Measurements from ENCODE around the gene ALOX12B.
A peak's percentile ranks its signal among the peaks of the same experiment; 100 is the strongest.

ALOX12B gene

GRCh38 chr17:8041249-8041928 lies 46.1 kb downstream of the ALOX12B start:
- H3K27ac ChIP-seq (ENCODE audit: low read depth, low read length): no peak overlapping the region
- no peak overlapping the region for H3K4me2 ChIP-seq (ENCODE audit: low read length)
- H2BK5ac ChIP-seq (ENCODE audit: low read depth, low read length, poor library complexity): no peak overlapping the region
- no peaks in the 10 kb centered on the region for H3K36me3 ChIP-seq (ENCODE audit: control insufficient read depth in 1 of 2, insufficient read depth in 2 of 2, low read length in 2 of 2)
- no peak overlapping the region for H4K12ac ChIP-seq (ENCODE audit: low read depth, low read length)
- H3K23ac ChIP-seq (ENCODE audit: low read length): no peak overlapping the region
- no peak overlapping the region for H4K8ac ChIP-seq (ENCODE audit: low read depth, low read length)
- H2BK12ac ChIP-seq (ENCODE audit: low read length): no peak overlapping the region
- WGBS (ENCODE audit: extremely low coverage, insufficient coverage, insufficient read length): no CpG with 5 or more reads among the region's 8 CpGs
- peaks cover 3% of the 10 kb centered on the region for H3K9me3 ChIP-seq (ENCODE audit: insufficient read depth, low read depth, low read length)
- DNase-seq: peak; percentile 41 to 72
- no peak overlapping the region for H3K14ac ChIP-seq (ENCODE audit: low read length)
- no peak overlapping the region for H2BK120ac ChIP-seq (ENCODE audit: insufficient read depth, low read length, poor library complexity)
- H2AK5ac ChIP-seq (ENCODE audit: low read length): no peak overlapping the region
- no peak overlapping the region for H3K4ac ChIP-seq (ENCODE audit: low read depth, low read length)
- peaks cover 4% of the 10 kb centered on the region for H3K27me3 ChIP-seq (ENCODE audit: insufficient read depth, low read length)
- no peak overlapping the region for H2AFZ ChIP-seq (ENCODE audit: insufficient read depth, low read length, poor library complexity)
- no peaks in the 10 kb centered on the region for H3K4me1 ChIP-seq (ENCODE audit: control insufficient read depth in 1 of 2, insufficient read depth in 2 of 2, low read length in 2 of 2)
- no peak overlapping the region for H3K4me3 ChIP-seq (ENCODE audit: low read depth, low read length)
- no peak overlapping the region for H3K18ac ChIP-seq (ENCODE audit: low read length)
- no peak overlapping the region for H4K91ac ChIP-seq (ENCODE audit: low read depth, low read length)
- H3K79me1 ChIP-seq (ENCODE audit: low read length): no peaks in the 10 kb centered on the region
- no peak overlapping the region for H3K9ac ChIP-seq (ENCODE audit: low read length)
- H3K79me2 ChIP-seq (ENCODE audit: control insufficient read depth, insufficient read depth, low read length, poor library complexity): no peaks in the 10 kb centered on the region

- Histone ChIP-seq H4K12ac (ENCODE audit: low read depth, low read length) (no peak overlapping the region), H3K79me2 (ENCODE audit: control insufficient read depth, insufficient read depth, low read length, poor library complexity) (no peaks in the 10 kb centered on the region), H2BK12ac (ENCODE audit: low read length) (no peak overlapping the region), H3K4me1 (ENCODE audit: control insufficient read depth in 1 of 2, insufficient read depth in 2 of 2, low read length in 2 of 2) (no peaks in the 10 kb centered on the region), H3K18ac (ENCODE audit: low read length) (no peak overlapping the region), H3K27me3 (ENCODE audit: insufficient read depth, low read length) (peaks cover 4% of the 10 kb centered on the region), H3K23ac (ENCODE audit: low read length) (no peak overlapping the region), H3K4me3 (ENCODE audit: low read depth, low read length) (no peak overlapping the region), H2AFZ (ENCODE audit: insufficient read depth, low read length, poor library complexity) (no peak overlapping the region), H2BK5ac (ENCODE audit: low read depth, low read length, poor library complexity) (no peak overlapping the region), H3K9me3 (ENCODE audit: insufficient read depth, low read depth, low read length) (no peaks in the 10 kb centered on the region), H3K79me1 (ENCODE audit: low read length) (no peaks in the 10 kb centered on the region), H3K36me3 (ENCODE audit: control insufficient read depth in 1 of 2, insufficient read depth in 2 of 2, low read length in 2 of 2) (no peaks in the 10 kb centered on the region), H3K9ac (ENCODE audit: low read length) (no peak overlapping the region), H3K4ac (ENCODE audit: low read depth, low read length) (no peak overlapping the region), H3K27ac (ENCODE audit: low read depth, low read length) (no peak overlapping the region), H2BK120ac (ENCODE audit: insufficient read depth, low read length, poor library complexity) (no peak overlapping the region), H4K91ac (ENCODE audit: low read depth, low read length) (no peak overlapping the region), H3K14ac (ENCODE audit: low read length) (no peak overlapping the region), H2AK5ac (ENCODE audit: low read length) (no peak overlapping the region), H4K8ac (ENCODE audit: low read depth, low read length) (no peak overlapping the region), H3K4me2 (ENCODE audit: low read length) (no peak overlapping the region)
- DNase-seq: no peak
- no CpG with 5 or more reads among the region's 11 CpGs for WGBS (ENCODE audit: extremely low coverage, insufficient coverage, insufficient read length)
These were observed 47.8 kb downstream of the ALOX12B start for GRCh38 chr17:8039611-8040168.

GRCh38 chr17:8038954-8039610 lies 48.4 kb downstream of the ALOX12B start, which contains the start of gene ALOX15B:
Gene ALOX15B (plus strand): TSS chr17:8039059. CDS start chr17:8039156, 97 bp downstream.
- Histone ChIP-seq H2BK12ac (ENCODE audit: low read length) (no peak within 1 kb of the TSS), H3K27ac (ENCODE audit: low read depth, low read length) (no peak within 1 kb of the TSS), H2BK120ac (ENCODE audit: insufficient read depth, low read length, poor library complexity) (no peak within 1 kb of the TSS), H3K4me1 (ENCODE audit: control insufficient read depth in 1 of 2, insufficient read depth in 2 of 2, low read length in 2 of 2) (no peaks in the 10 kb centered on the region), H4K91ac (ENCODE audit: low read depth, low read length) (no peak within 1 kb of the TSS), H3K27me3 (ENCODE audit: insufficient read depth, low read length) (peaks cover 4% of the 10 kb centered on the region), H4K12ac (ENCODE audit: low read depth, low read length) (no peak within 1 kb of the TSS), H3K4me3 (ENCODE audit: low read depth, low read length) (peak within 1 kb of the TSS; percentile 4), H3K14ac (ENCODE audit: low read length) (no peak within 1 kb of the TSS), H3K9ac (ENCODE audit: low read length) (no peak within 1 kb of the TSS), H2AFZ (ENCODE audit: insufficient read depth, low read length, poor library complexity) (no peak within 1 kb of the TSS), H3K4ac (ENCODE audit: low read depth, low read length) (no peak within 1 kb of the TSS), H2AK5ac (ENCODE audit: low read length) (no peak within 1 kb of the TSS), H3K4me2 (ENCODE audit: low read length) (peak within 1 kb of the TSS; percentile 32), H3K79me1 (ENCODE audit: low read length) (no peaks in the 10 kb centered on the region), H4K8ac (ENCODE audit: low read depth, low read length) (no peak within 1 kb of the TSS), H3K9me3 (ENCODE audit: insufficient read depth, low read depth, low read length) (no peaks in the 10 kb centered on the region), H3K36me3 (ENCODE audit: control insufficient read depth in 1 of 2, insufficient read depth in 2 of 2, low read length in 2 of 2) (no peaks in the 10 kb centered on the region), H3K18ac (ENCODE audit: low read length) (no peak within 1 kb of the TSS), H3K79me2 (ENCODE audit: control insufficient read depth, insufficient read depth, low read length, poor library complexity) (no peaks in the 10 kb centered on the region), H2BK5ac (ENCODE audit: low read depth, low read length, poor library complexity) (no peak within 1 kb of the TSS), H3K23ac (ENCODE audit: low read length) (no peak within 1 kb of the TSS)
- no CpG with 5 or more reads among the region's 37 CpGs for WGBS (ENCODE audit: extremely low coverage, insufficient coverage, insufficient read length)
- no peak for DNase-seq

- no peak overlapping the region for H3K4me3 ChIP-seq (ENCODE audit: low read depth, low read length)
- WGBS (ENCODE audit: extremely low coverage, insufficient coverage, insufficient read length): no CpG with 5 or more reads among the region's 2 CpGs
- no peak overlapping the region for H3K4me2 ChIP-seq (ENCODE audit: low read length)
- no peak for DNase-seq
- H3K9me3 ChIP-seq (ENCODE audit: insufficient read depth, low read depth, low read length): no peaks in the 10 kb centered on the region
- no peak overlapping the region for H3K14ac ChIP-seq (ENCODE audit: low read length)
- H3K79me1 ChIP-seq (ENCODE audit: low read length): no peaks in the 10 kb centered on the region
- H3K9ac ChIP-seq (ENCODE audit: low read length): no peak overlapping the region
- no peaks in the 10 kb centered on the region for H3K4me1 ChIP-seq (ENCODE audit: control insufficient read depth in 1 of 2, insufficient read depth in 2 of 2, low read length in 2 of 2)
- no peak overlapping the region for H4K12ac ChIP-seq (ENCODE audit: low read depth, low read length)
- no peak overlapping the region for H2AFZ ChIP-seq (ENCODE audit: insufficient read depth, low read length, poor library complexity)
- no peak overlapping the region for H3K18ac ChIP-seq (ENCODE audit: low read length)
- H2BK120ac ChIP-seq (ENCODE audit: insufficient read depth, low read length, poor library complexity): no peak overlapping the region
- no peaks in the 10 kb centered on the region for H3K36me3 ChIP-seq (ENCODE audit: control insufficient read depth in 1 of 2, insufficient read depth in 2 of 2, low read length in 2 of 2)
- H4K8ac ChIP-seq (ENCODE audit: low read depth, low read length): no peak overlapping the region
- no peak overlapping the region for H3K27ac ChIP-seq (ENCODE audit: low read depth, low read length)
- no peak overlapping the region for H2BK12ac ChIP-seq (ENCODE audit: low read length)
- no peaks in the 10 kb centered on the region for H3K27me3 ChIP-seq (ENCODE audit: insufficient read depth, low read length)
- H3K79me2 ChIP-seq (ENCODE audit: control insufficient read depth, insufficient read depth, low read length, poor library complexity): no peaks in the 10 kb centered on the region
- no peak overlapping the region for H3K23ac ChIP-seq (ENCODE audit: low read length)
- no peak overlapping the region for H2AK5ac ChIP-seq (ENCODE audit: low read length)
- no peak overlapping the region for H4K91ac ChIP-seq (ENCODE audit: low read depth, low read length)
- H3K4ac ChIP-seq (ENCODE audit: low read depth, low read length): no peak overlapping the region
- H2BK5ac ChIP-seq (ENCODE audit: low read depth, low read length, poor library complexity): no peak overlapping the region
These were observed 55.1 kb downstream of the ALOX12B start for GRCh38 chr17:8032442-8032841.
